ENCODE measurements around the gene PIGA.

The PIGA gene

DNA sequence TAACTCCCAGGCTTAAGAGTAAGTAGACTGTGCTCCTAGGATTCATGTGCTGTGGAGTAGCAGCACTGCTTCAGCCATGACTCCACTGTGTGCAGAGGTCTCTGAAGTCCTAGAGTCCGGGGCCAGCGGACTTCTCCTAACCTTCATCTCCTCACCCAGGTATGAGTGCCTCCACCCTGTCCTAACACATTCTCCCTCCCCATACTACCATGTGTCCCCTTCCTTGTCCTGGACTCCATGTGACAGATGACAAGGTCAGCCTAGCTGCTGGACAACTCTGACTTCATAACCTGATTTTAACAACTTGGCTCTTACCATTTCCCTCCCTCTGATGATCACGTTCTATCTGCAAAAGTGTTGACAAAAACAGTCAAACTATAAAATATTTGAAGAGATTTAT lies 36.5 kb downstream of the PIGA start:
- H3K27ac ChIP-seq (ENCODE audit: low read length) = no peak overlapping the region
- no peak overlapping the region for H2AFZ ChIP-seq (ENCODE audit: low read length)
- H3K79me2 ChIP-seq (ENCODE audit: low read length) = no peaks in the 10 kb centered on the region
- H3F3A ChIP-seq (ENCODE audit: insufficient read depth, low read length) = no peaks in the 10 kb centered on the region
- no peak overlapping the region for H3K9ac ChIP-seq (ENCODE audit: low read length)
- DNase-seq = no peak
- H3K4me2 ChIP-seq (ENCODE audit: low read depth, low read length) = no peak overlapping the region
- H3K9me3 ChIP-seq (replicated peaks; ENCODE audit: insufficient read depth, low read length) = no peaks in the 10 kb centered on the region
- no peaks in the 10 kb centered on the region for H3K4me1 ChIP-seq (ENCODE audit: low read length)
- no peaks in the 10 kb centered on the region for H3K27me3 ChIP-seq (replicated peaks; ENCODE audit: insufficient read depth, low read length)
- H3K36me3 ChIP-seq (replicated peaks; ENCODE audit: insufficient read depth, low read length) = no peaks in the 10 kb centered on the region
- TF ChIP-seq EZH2 (optimal IDR thresholded peaks at IDR 0.05; ENCODE audit: low read depth, low read length) (no peak), CTCF (IDR thresholded peaks at IDR 0.05; ENCODE audit: low read length) (no peak), EZH2phosphoT487 (IDR thresholded peaks at IDR 0.05; ENCODE audit: low read length) (no peak)
- H3K9me2 ChIP-seq (replicated peaks; ENCODE audit: insufficient read depth, low read length) = no peaks in the 10 kb centered on the region
- no peak overlapping the region for H3K4me3 ChIP-seq (ENCODE audit: low read length)
- H4K20me1 ChIP-seq (ENCODE audit: insufficient read depth, low read length) = no peaks in the 10 kb centered on the region

DNA sequence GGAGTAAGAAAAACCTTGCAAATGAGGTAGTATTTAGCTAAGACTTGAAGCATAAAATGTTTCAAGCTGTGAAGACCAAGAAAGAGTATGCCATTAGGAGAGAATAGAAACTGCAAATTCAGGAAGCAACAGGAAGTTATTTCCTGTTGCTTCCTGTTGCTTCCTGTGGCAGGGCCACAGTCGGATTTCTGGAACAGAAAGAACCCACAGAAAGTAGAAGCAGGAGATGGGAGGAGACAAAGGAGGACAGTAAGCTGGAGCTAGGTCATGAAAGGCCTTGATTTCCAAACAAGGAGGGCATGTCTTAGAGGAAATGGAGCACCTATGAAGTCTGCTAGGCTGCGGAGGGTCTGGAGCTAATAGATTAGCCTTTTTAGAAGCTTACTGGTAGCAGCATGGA lies 37.1 kb downstream of the PIGA start:
- Histone ChIP-seq H3F3A (ENCODE audit: insufficient read depth, low read length) (no peaks in the 10 kb centered on the region), H3K4me2 (ENCODE audit: low read depth, low read length) (no peak overlapping the region), H3K9me2 (replicated peaks; ENCODE audit: insufficient read depth, low read length) (no peaks in the 10 kb centered on the region), H3K27me3 (replicated peaks; ENCODE audit: insufficient read depth, low read length) (no peaks in the 10 kb centered on the region), H3K4me1 (ENCODE audit: low read length) (no peaks in the 10 kb centered on the region), H2AFZ (ENCODE audit: low read length) (no peak overlapping the region), H3K36me3 (replicated peaks; ENCODE audit: insufficient read depth, low read length) (no peaks in the 10 kb centered on the region), H3K9me3 (replicated peaks; ENCODE audit: insufficient read depth, low read length) (no peaks in the 10 kb centered on the region), H3K27ac (ENCODE audit: low read length) (no peak overlapping the region), H4K20me1 (ENCODE audit: insufficient read depth, low read length) (no peaks in the 10 kb centered on the region), H3K4me3 (ENCODE audit: low read length) (no peak overlapping the region), H3K9ac (ENCODE audit: low read length) (no peak overlapping the region), H3K79me2 (ENCODE audit: low read length) (no peaks in the 10 kb centered on the region)
- no peak for TF ChIP-seq EZH2 (optimal IDR thresholded peaks at IDR 0.05; ENCODE audit: low read depth, low read length)
- no peak for TF ChIP-seq EZH2phosphoT487 (IDR thresholded peaks at IDR 0.05; ENCODE audit: low read length)
- TF ChIP-seq CTCF (IDR thresholded peaks at IDR 0.05; ENCODE audit: low read length) = no peak
- DNase-seq = no peak

GRCh38 chrX:15293451-15293850 lies 41.9 kb downstream of the PIGA start:
- no peak overlapping the region for H3K27ac ChIP-seq (ENCODE audit: low read length)
- TF ChIP-seq CTCF (IDR thresholded peaks at IDR 0.05; ENCODE audit: low read length) (no peak), EZH2phosphoT487 (IDR thresholded peaks at IDR 0.05; ENCODE audit: low read length) (no peak), EZH2 (optimal IDR thresholded peaks at IDR 0.05; ENCODE audit: low read depth, low read length) (no peak)

More at GRCh38 chrX:15293451-15293850, 41.9 kb downstream of the PIGA start:
- Histone ChIP-seq H3K9ac (ENCODE audit: low read length) (no peak overlapping the region), H3K4me1 (ENCODE audit: low read length) (no peaks in the 10 kb centered on the region), H4K20me1 (ENCODE audit: insufficient read depth, low read length) (no peaks in the 10 kb centered on the region), H3K36me3 (replicated peaks; ENCODE audit: insufficient read depth, low read length) (no peaks in the 10 kb centered on the region), H3F3A (ENCODE audit: insufficient read depth, low read length) (no peaks in the 10 kb centered on the region), H3K4me3 (ENCODE audit: low read length) (no peak overlapping the region), H3K27me3 (replicated peaks; ENCODE audit: insufficient read depth, low read length) (no peaks in the 10 kb centered on the region), H3K79me2 (ENCODE audit: low read length) (no peaks in the 10 kb centered on the region), H3K9me3 (replicated peaks; ENCODE audit: insufficient read depth, low read length) (no peaks in the 10 kb centered on the region), H2AFZ (ENCODE audit: low read length) (no peak overlapping the region), H3K9me2 (replicated peaks; ENCODE audit: insufficient read depth, low read length) (no peaks in the 10 kb centered on the region), H3K4me2 (ENCODE audit: low read depth, low read length) (no peak overlapping the region)
- no peak for DNase-seq
